Stimulated activated CD4-positive, alpha-beta T cell treated with anti-CD3 and anti-CD28 coated beads, Interleukin-1b, Interleukin-23, amount 100 ng/mL, for 48 hours (primary cell): ENCODE data around the gene ARL17B.
"Not testable (repeated sequence)": the region's sequence is repeated elsewhere in the genome, so short reads cannot be mapped to it uniquely, and the experiment has no call there.

Experiments used
- DNase-seq: peaks from one replicate; pipeline ENCODE4 v3.0.0-alpha.2; 2020

Gene ARL17B

GRCh38 chr17:46244949-46245768 is 116.4 kb downstream of the ARL17B start:
- not testable (repeated sequence) for DNase-seq

DNA sequence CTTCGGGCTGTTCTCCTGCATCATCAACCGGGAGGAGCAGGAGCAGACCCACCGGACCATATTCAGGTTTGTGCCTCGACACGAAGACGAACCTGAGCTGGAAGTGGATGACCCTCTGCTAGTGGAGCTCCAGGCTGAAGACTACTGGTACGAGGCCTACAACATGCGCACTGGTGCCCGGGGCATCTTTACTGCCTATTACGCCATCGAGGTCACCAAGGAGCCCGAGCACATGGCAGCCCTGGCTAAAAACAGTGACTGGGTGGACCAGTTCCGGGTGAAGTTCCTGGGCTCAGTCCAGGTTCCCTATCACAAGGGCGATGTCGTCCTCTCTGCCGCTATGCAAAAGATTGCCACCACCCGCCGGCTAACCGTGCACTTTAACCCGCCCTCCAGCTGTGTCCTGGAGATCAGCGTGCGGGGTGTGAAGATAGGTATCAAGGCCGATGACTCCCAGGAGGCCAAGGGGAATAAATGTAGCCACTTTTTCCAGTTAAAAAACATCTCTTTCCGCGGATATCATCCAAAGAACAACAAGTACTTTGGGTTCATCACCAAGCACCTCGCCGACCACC is 117.1 kb downstream of the ARL17B start:
- DNase-seq = not testable (repeated sequence)

DNA sequence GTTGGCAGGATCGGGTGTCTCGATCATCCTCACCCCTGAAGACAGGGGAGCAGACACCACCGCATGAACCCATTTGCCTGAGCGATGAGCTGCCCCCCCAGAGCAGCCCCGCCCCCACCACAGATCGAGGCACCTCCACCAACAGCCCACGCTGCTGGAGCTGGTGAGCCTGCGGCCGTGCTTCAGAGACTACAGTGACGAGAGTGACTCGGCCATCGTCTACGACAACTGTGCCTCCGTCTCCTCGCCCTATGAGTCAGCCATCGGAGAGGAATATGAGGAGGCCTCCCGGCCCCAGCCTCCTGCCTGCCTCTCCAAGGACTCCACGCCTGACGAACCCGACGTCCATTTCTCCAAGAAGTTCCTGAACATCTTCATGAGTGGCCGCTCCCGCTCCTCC is 117.6 kb downstream of the ARL17B start:
- not testable (repeated sequence) for DNase-seq

GRCh38 chr17:46243505-46243904 is 118.1 kb downstream of the ARL17B start:
- not testable (repeated sequence) for DNase-seq

- DNase-seq = not testable (repeated sequence)
These were observed 130.2 kb downstream of the ARL17B start for GRCh38 chr17:46231359-46231758.

DNA sequence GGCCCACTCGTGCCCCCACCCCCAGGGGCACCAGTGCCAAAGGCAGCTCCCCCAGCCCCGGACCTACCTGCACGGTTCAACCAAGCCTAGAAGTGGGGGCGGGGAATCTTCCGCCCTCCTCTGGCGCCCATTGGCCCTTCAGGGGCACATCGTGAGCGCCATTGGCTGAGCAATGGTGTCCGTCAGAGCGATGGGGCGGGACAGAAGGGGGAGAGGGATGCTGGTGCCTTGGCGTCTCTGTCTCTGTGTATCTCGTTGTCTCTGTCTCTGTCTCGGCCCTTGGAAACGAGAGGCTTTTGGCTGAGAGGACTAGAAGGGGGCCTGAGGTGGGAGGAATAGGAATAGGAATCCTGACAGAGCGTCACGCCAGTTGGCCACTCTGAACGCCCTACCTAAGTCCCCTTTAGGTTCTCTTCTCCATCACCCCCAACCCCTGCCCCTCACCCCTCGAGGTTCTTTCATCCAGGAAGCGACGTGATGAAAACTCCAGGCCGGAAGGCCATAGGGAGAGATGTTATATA is 136.2 kb downstream of the ARL17B start:
- DNase-seq = peak; percentile 95

DNA sequence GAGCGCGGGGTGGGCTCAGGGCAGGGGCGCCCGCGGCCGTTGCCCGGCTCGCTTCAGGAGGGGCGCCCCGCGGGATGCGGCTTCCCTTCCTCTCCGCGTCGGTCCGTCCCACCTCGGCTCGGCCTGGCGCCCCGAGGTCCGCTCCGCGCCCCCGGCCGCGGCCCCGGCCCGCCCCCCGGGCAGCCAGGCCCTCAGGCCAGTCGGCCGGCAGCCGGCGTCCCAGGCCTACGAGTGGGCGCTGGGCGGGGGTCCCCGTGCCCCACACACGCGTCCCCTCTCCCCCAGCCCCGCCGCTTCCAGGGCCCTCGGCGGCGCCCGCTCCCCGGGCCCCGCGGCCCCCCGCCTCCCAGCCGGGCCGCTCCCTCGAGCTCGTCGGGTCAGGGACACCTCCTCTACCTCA is 136.7 kb downstream of the ARL17B start:
- not testable (repeated sequence) for DNase-seq
